Natural killer cell (primary cell): ENCODE results near the gene RNF26. TPM values are rescaled to one million over a fixed set of nuclear protein-coding genes. Genes with fewer than 3 reads are reported as not detected.

Experiments used
- ATAC-seq, 3 donors: fragments of 150-1000 bp in 2 of 3; fragments of 200-7000 bp in 1 of 3; cut with Tn5 transposase; 1 replicate in 1 of 3; 2 replicates in 2 of 3; pipeline ENCODE4 v1.10.0; 2021; ENCODE audit warnings: mild to moderate bottlenecking in 2 of 3, moderate library complexity in 2 of 3
- DNase-seq, 2 donors: peaks; one replicate each; pipeline versions ENCODE4 v3.0.0 to v3.0.0-alpha.2; 2013 to 2021; ENCODE audit warnings: mixed read lengths in 1 of 2
- H3K27ac ChIP-seq: one replicate; pipeline ENCODE4 v1.5.1; 2013; ENCODE audit warnings: mild to moderate bottlenecking, low read length
- H3K27me3 ChIP-seq: one replicate; pipeline ENCODE4 v1.6.1; 2013; ENCODE audit warnings: low read length; ENCODE audit not compliant: control insufficient read depth, insufficient read depth
- H3K36me3 ChIP-seq: one replicate; pipeline ENCODE4 v1.6.1; 2013; ENCODE audit warnings: low read length; ENCODE audit not compliant: control insufficient read depth, insufficient read depth
- H3K4me1 ChIP-seq: one replicate; pipeline ENCODE4 v1.6.1; 2013; ENCODE audit warnings: low read length; ENCODE audit not compliant: control insufficient read depth, insufficient read depth
- H3K4me3 ChIP-seq: one replicate; pipeline ENCODE4 v1.5.1; 2013; ENCODE audit warnings: low read length
- H3K9me3 ChIP-seq: one replicate; pipeline ENCODE4 v1.6.1; 2013; ENCODE audit warnings: low read length; ENCODE audit not compliant: control insufficient read depth, insufficient read depth
- H3K27ac Mint-ChIP-seq, 2 donors: one replicate each; pipeline ENCODE4 v1.8.0; 2022; ENCODE audit warnings: mild to moderate bottlenecking in 2 of 2, mixed read lengths in 2 of 2, moderate library complexity in 1 of 2
- H3K27me3 Mint-ChIP-seq, 2 donors: one replicate each; pipeline ENCODE4 v1.8.0; 2022; ENCODE audit warnings: low read depth in 2 of 2, mixed read lengths in 2 of 2
- H3K36me3 Mint-ChIP-seq: one replicate; pipeline ENCODE4 v1.8.0; 2022; ENCODE audit warnings: mixed read lengths
- H3K4me1 Mint-ChIP-seq, 2 donors: one replicate each; pipeline ENCODE4 v1.8.0; 2022; ENCODE audit warnings: mixed read lengths in 2 of 2
- H3K4me3 Mint-ChIP-seq: one replicate; pipeline ENCODE4 v1.8.0; 2022; ENCODE audit warnings: mild to moderate bottlenecking, moderate library complexity, mixed read lengths
- H3K9me3 Mint-ChIP-seq, 2 donors: one replicate each; pipeline ENCODE4 v1.8.0; 2022; ENCODE audit warnings: mixed read lengths in 2 of 2
- CTCF ChIP-seq: fragments of 200-600 bp; IDR thresholded peaks from one replicate; pipeline ENCODE4 v1.8.0; 2022; ENCODE audit warnings: antibody characterized with exemption
- WGBS: methylation state at CpG from one replicate; pipeline ENCODE4 v1.1.7; 2013; ENCODE audit warnings: missing lambda C conversion rate; ENCODE audit not compliant: insufficient coverage; 5-methylcytosine and 5-hydroxymethylcytosine counted together
- intact Hi-C: fragments of 100-400 bp; cut with micrococcal nuclease; formaldehyde crosslinking; loops from one replicate; pipeline ENCODE4 v1.14.2; 2022
- total RNA-seq, 4 donors: library from RNA; stranded (reverse); fragments of 120-200 nt in 1 of 4; gene quantifications; one replicate each; pipeline versions ENCODE4 v1.2.3 to v1.2.4, GENCODE V29; 2013 to 2022

Gene RNF26
- total RNA-seq, 3 donors from 2014 or later (not counting 1 experiment from before 2014, with no cell fraction given) = 18.0 to 21.8 (median 18.1) TPM

- no peak for DNase-seq
- H3K27ac ChIP-seq = no peak overlapping the region
- H3K27me3 ChIP-seq = peaks cover 20% of the 10 kb centered on the region
- intact Hi-C loops = no loop called here
- TF ChIP-seq CTCF = no peak
- Mint-ChIP-seq H3K27ac (peak overlapping the region in 1 of 2 donors; percentile 73), H3K27me3 (peaks cover 14 to 21% of the 10 kb centered on the region in 2 donors), H3K4me3 (peak overlapping the region; percentile 68), H3K9me3 (no peaks in the 10 kb centered on the region), H3K4me1 (peaks cover 15 to 55% of the 10 kb centered on the region in 2 donors), H3K36me3 (no peaks in the 10 kb centered on the region)
- H3K9me3 ChIP-seq = no peaks in the 10 kb centered on the region
- H3K4me3 ChIP-seq = no peak overlapping the region
- H3K4me1 ChIP-seq = peaks cover 38% of the 10 kb centered on the region
- 93% methylated on average over 9 of the region's 9 CpGs for WGBS
- no peak for ATAC-seq
- no peaks in the 10 kb centered on the region for H3K36me3 ChIP-seq
These were observed 2.6 kb downstream of the RNF26 start for GRCh38 chr11:119336744-119337469.

- H3K4me1 ChIP-seq = peaks cover 38% of the 10 kb centered on the region
- no peak for DNase-seq
These were observed 3.4 kb downstream of the RNF26 start for GRCh38 chr11:119337581-119338317.

GRCh38 chr11:119338318-119338890, 4.1 kb downstream of the RNF26 start:
- Histone ChIP-seq H3K27me3 (peaks cover 20% of the 10 kb centered on the region), H3K9me3 (no peaks in the 10 kb centered on the region), H3K36me3 (no peaks in the 10 kb centered on the region), H3K4me1 (peaks cover 38% of the 10 kb centered on the region), H3K27ac (no peak overlapping the region), H3K4me3 (no peak overlapping the region)
- WGBS = 43% methylated on average over 17 of the region's 17 CpGs
- H3K4me1 Mint-ChIP-seq = peaks cover 15 to 47% of the 10 kb centered on the region in 2 donors
- peak; percentile 27 to 49 (median 39) for ATAC-seq
- peak; percentile 56 to 85 for DNase-seq
- H3K9me3 Mint-ChIP-seq = no peaks in the 10 kb centered on the region
- intact Hi-C loops = no loop called here
- H3K27ac Mint-ChIP-seq = no peak overlapping the region
- H3K4me3 Mint-ChIP-seq = peak overlapping the region; percentile 28
- H3K36me3 Mint-ChIP-seq = no peaks in the 10 kb centered on the region
- peaks cover 22 to 32% of the 10 kb centered on the region in 2 donors for H3K27me3 Mint-ChIP-seq
- TF ChIP-seq CTCF = peak; percentile 68

More at GRCh38 chr11:119337581-119338317, 3.4 kb downstream of the RNF26 start:
- no peak overlapping the region for H3K27ac ChIP-seq
- H3K36me3 Mint-ChIP-seq = no peaks in the 10 kb centered on the region
- peaks cover 15 to 53% of the 10 kb centered on the region in 2 donors for H3K4me1 Mint-ChIP-seq
- ATAC-seq = no peak
- no peak overlapping the region for H3K4me3 Mint-ChIP-seq
- H3K9me3 ChIP-seq = no peaks in the 10 kb centered on the region
- H3K27me3 Mint-ChIP-seq = peaks cover 15 to 25% of the 10 kb centered on the region in 2 donors
- WGBS = 84% methylated on average over 8 of the region's 9 CpGs
- H3K36me3 ChIP-seq = no peaks in the 10 kb centered on the region
- TF ChIP-seq CTCF = no peak
- H3K4me3 ChIP-seq = no peak overlapping the region
- peaks cover 20% of the 10 kb centered on the region for H3K27me3 ChIP-seq
- H3K9me3 Mint-ChIP-seq = no peaks in the 10 kb centered on the region
- intact Hi-C loops = no loop called here
- no peak overlapping the region for H3K27ac Mint-ChIP-seq
